Stimulated activated CD4-positive, alpha-beta T cell treated with anti-CD3 and anti-CD28 coated beads, Interleukin-15, amount 100 ng/mL, for 48 hours (primary cell): Measurements from ENCODE around the gene MMP24OS.
"Not testable (repeated sequence)": the region's sequence is repeated elsewhere in the genome, so short reads cannot be mapped to it uniquely, and the experiment has no call there.

ENCODE experiments used
- DNase-seq, 2 donors: peaks; one replicate each; pipeline ENCODE4 v3.0.0-alpha.2; 2020; ENCODE audit warnings: low read depth in 2 of 2

Gene MMP24OS

GRCh38 chr20:35275741-35276251, 2.1 kb downstream of the MMP24OS start:
- no peak for DNase-seq

GRCh38 chr20:35274172-35275092, 3.5 kb downstream of the MMP24OS start:
- DNase-seq = no peak

- DNase-seq = no peak
Measured at GRCh38 chr20:35273449-35274171, 4.3 kb downstream of the MMP24OS start.

- DNase-seq = no peak
Measured at GRCh38 chr20:35271904-35272303, 6.0 kb downstream of the MMP24OS start.

GRCh38 chr20:35271073-35271882, 6.6 kb downstream of the MMP24OS start:
- no peak for DNase-seq

GRCh38 chr20:35270021-35270902, 7.7 kb downstream of the MMP24OS start:
- DNase-seq = no peak

- peak in 1 of 2 donors; percentile 36 for DNase-seq
Measured at GRCh38 chr20:35269055-35269781, 8.7 kb downstream of the MMP24OS start.

- DNase-seq = no peak
Measured at GRCh38 chr20:35267092-35267491, 10.8 kb downstream of the MMP24OS start.

- no peak for DNase-seq
Measured at GRCh38 chr20:35264755-35265154, 13.2 kb downstream of the MMP24OS start.

GRCh38 chr20:35263532-35264341, 14.2 kb downstream of the MMP24OS start:
- no peak for DNase-seq

GRCh38 chr20:35262731-35263531, 15.0 kb downstream of the MMP24OS start:
- not testable (repeated sequence) for DNase-seq

- not testable (repeated sequence) for DNase-seq
Measured at GRCh38 chr20:35262321-35262720, 15.6 kb downstream of the MMP24OS start.

GRCh38 chr20:35260426-35260825, 17.5 kb downstream of the MMP24OS start:
- no peak for DNase-seq

GRCh38 chr20:35257175-35257909, 20.6 kb downstream of the MMP24OS start:
- no peak for DNase-seq

GRCh38 chr20:35254448-35254999, 23.4 kb downstream of the MMP24OS start:
- no peak for DNase-seq

GRCh38 chr20:35253010-35253409, 24.9 kb downstream of the MMP24OS start:
- no peak for DNase-seq

- DNase-seq = not testable (repeated sequence)
Measured at GRCh38 chr20:35252598-35252997, 25.3 kb downstream of the MMP24OS start.
